CD4-positive, alpha-beta T cell treated with Interleukin-15 for 1 hour (primary cell): ENCODE data around the gene FAM131B.

ENCODE experiments used
- DNase-seq: peaks from one replicate; pipeline ENCODE4 v3.0.0-alpha.2; 2020

The FAM131B gene

GRCh38 chr7:143382126-143382790 lies 19.7 kb upstream of the FAM131B start:
- no peak for DNase-seq

DNA sequence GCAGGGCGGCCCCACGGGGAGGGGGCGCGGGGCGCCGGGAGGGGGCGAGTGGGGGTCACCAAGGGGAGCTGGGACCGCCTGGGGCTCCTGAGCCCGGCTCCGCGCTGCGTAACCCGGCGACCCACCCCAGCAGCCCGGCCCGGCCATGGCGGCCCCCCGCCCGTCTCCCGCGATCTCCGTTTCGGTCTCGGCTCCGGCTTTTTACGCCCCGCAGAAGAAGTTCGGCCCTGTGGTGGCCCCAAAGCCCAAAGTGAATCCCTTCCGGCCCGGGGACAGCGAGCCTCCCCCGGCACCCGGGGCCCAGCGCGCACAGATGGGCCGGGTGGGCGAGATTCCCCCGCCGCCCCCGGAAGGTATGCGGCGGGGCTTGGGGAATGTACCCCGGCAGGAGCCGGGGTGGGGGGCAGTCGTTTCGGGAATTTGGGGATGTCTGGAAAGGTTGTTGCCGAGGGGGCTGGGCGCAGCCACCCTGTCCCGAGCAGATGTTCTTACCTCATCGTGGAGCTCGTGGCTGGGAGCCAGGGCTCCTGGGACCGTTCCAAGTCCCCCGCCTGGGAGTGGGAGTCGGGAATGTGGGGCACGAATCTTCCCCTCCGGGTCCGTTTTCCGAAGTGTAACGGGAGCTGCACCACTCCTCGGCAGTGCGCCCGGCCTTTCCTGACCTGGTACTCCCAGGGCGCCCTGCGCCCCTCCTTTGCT lies 19.1 kb upstream of the FAM131B start:
- DNase-seq, result no peak

- DNase-seq, result peak; percentile 88
Observed at GRCh38 chr7:143380646-143381426, 18.3 kb upstream of the FAM131B start, which contains the start of gene ZYX. ZYX (plus strand) TSS chr7:143381345; CDS start chr7:143381572, 227 bp downstream.

DNA sequence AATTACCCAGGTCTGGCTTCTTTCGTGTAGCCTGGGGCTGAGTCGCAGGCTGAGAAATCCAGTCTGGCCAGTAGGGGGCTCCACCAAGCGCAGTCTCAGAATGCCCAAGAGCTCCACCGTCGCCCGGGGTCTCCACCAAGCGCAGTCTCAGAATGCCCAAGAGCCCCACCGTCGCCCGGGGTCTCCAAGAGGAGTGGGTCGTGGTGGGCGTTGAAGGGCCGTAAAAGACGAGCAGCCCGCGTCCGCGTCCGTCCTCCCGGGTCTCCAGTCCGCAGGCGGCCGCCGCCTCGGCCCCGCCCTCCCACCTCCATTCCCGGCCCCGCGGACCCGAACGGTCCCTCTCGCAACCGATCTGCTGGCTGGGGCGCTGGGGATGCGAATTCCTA lies 17.7 kb upstream of the FAM131B start:
- DNase-seq, result peak; percentile 87

DNA sequence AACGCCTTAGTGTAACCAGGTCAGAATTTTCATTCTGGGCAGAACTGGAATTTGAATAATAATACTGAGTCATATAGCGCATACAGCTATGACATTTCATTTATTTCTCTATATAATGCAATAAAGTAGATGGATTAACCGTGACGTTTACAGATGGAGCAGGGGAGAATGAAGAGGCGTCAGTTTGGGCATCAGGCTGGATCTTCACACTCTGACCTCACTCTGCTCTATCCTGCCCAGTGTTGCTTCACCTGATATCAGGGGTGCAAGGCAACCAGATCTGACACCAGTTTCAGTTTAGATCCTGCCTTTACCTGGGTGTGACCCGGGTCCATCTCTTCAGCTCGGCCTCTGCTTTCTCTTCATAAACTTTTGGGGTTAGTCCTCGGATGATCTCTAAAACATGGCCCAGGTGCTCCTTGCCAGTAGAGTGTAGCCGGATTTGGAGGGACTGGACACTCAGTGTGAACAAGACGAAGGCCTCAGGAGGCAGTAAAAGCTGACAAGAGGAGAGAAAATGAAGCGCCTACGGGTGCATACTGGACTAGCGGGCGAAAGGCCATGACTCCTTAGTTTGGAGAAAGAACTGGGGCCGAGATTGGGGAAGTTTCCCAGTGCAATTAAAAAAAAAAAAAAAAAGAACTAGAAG lies 17.2 kb upstream of the FAM131B start:
- DNase-seq, result no peak

- no peak for DNase-seq
Observed at GRCh38 chr7:143376396-143376795, 13.9 kb upstream of the FAM131B start.

DNA sequence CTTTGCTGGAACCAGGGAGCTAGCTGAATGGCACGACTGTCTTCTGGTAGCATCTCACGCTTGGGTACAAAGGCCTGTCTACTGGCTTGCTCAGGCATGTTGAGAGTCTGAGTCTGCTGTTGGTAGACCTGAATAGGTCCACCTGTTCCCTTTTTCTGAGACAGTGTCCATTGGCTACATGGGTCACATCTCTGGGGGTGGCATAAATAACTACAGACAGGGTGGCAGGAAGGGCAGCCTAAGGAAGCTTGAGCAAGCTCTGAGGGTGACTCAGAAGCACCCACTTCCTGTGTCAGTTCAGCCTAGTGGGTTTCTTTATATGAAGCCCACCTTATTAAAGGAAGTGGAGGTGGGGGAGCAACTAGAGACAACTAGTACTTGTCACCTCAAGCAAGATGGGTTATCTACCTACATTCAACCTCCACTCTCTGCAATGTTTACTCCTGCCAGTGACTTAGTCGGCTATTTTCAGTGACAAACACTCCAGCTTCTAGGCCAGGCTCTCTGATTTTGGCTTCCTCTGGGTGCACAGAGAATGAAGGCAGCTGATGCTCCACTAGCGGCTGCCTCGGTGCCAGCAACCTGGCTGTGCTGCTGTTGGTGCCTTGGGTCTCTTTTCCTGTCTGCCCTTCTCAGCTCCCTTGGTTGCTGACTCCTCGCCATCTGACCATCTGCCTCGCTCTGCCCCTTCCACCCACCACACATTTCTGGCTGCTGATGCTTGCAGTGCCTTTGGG lies 13.0 kb upstream of the FAM131B start:
- peak; percentile 66 for DNase-seq

GRCh38 chr7:143374561-143374960 lies 12.0 kb upstream of the FAM131B start:
- no peak for DNase-seq

- no peak for DNase-seq
Observed at GRCh38 chr7:143373255-143373794, 10.8 kb upstream of the FAM131B start.

DNA sequence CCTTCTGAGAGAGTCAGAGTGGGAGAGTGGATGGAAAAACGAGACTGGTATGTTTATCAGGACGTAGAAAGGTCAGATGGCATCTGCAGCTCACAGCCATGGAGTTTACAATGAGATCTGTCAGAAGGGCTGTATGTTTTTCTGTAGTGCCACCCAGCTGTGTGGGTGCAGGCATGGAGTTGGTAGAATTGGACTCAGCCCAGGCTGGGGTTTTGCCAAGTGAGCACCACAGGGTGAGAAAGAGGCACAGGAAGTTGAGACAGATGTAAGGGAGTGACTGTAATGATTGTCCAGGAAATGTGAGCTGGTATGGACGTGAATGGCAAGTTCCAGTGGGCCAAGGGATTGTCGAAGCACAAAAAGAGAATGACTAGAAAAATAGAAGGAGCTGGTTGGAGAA lies 9.6 kb upstream of the FAM131B start:
- peak; percentile 63 for DNase-seq

GRCh38 chr7:143369678-143370651 lies 7.5 kb upstream of the FAM131B start:
- no peak for DNase-seq

DNA sequence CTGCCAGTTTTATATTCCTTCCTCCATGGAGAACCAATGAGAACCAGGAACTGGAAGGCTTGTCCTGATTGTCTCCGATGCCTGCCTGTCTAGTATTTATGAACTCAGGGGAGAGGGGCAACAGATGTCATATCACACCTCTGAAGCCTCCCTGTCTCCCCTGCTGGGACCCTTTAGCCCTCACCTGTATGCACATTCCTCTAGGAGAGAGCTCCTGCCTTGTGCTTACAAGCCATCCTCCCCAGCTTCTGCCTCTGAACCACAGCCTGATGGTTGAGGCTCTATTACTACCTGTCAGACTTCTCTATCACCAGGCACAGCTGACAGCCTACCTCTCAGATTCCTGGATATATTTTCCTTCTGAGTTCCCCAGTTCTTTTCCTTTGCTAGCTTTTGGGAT lies 5.9 kb upstream of the FAM131B start:
- DNase-seq, result no peak

- no peak for DNase-seq
Observed at GRCh38 chr7:143367972-143368371, 5.5 kb upstream of the FAM131B start.

- no peak for DNase-seq
Observed at GRCh38 chr7:143363016-143363937, 764 bp upstream of the FAM131B start.

DNA sequence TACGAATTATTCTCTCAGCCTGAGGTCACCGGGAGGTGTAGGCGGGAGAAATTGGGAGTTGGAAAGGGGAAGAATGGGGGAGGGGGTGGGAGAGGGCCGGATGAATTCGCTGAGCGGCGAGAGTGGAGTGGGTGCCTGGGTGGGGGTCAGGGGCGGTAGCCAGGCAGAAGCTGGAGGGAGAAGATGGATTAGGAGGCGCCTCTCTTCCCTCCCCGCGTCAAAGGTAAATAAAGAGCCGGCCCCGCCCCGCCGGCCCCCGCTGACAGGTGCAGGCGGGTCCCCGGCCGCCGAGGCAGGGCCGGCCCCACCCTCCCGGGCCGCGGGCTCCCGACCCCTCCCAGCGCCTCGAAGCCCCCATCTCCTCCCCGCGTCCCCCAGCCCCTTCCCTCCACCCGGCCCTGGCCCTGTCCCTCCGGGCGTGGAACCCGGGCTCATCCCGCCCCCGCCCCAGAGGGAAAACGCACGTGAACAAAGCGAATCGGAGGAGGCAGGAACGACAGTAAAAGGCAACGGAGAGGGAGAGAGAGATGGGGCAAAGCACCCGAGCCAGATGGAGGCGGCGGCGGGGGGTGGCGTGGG lies 872 bp downstream of the FAM131B start:
- DNase-seq, result no peak

DNA sequence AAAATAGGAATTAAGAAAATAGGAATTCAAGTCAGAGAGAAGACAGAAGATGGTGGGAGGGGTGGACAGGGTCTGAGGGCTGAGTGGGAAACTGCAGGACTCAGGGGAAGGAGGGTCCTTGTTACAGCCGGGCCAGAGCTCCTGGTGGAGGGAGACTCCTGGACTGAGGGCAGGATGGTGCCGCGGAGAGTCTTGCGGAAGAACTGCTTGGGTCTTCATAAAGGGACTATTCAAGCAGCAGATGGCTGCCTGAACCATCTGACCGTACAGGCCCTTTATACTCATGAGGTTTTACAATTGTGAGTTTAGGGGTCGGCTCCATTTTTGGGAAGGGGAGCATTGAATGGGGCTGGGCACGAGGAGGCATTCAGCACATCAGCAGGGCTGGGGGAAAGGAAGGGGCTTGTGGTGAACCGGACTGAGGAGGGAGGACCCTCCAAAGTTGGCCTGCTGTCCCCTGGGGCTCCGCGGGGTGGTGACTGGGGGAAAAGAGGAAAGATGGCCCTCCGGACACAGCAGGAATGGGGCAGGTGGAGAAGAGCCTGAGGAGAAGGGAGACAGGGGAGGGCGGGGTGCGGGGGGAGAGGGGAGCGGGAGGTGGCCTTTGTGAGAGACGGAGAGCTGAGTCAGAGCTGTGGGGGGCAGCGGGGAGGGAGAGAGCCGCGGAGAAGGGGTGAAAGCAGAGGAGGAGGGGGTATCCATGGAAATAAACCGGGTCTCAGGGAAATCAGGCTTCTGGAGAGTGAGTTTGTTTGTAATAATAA lies 1.5 kb downstream of the FAM131B start:
- no peak for DNase-seq

DNA sequence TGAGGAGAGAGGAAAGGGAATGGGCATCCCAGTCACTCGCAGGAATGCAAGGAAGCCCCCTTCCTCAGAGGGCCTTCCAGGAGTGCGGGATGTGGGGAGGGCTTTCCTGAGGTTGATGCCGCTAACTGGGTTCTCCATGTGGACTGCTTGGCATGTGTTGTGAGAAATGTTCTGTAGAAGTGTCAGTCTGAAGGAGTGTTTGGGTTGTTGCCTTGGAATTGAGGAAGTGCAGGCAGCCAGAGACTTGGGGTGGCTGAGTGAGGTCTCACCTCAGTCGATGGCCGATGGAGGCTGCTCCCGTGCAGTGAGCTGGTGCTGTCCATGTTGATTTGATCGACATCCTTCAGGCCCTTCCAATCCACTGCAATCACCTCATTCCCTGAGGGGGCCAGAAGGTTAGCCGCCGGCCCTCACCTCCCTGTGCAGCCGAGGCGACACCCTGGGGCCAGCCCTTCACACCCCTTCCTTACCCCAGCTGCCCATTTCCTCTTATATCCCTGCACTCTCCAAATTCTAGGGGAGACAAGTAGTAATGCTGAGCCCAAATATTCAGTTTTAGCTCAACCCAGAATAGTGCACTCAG lies 2.7 kb downstream of the FAM131B start:
- no peak for DNase-seq

GRCh38 chr7:143358626-143359025 lies 3.9 kb downstream of the FAM131B start:
- DNase-seq, result no peak
